Neural cell (in vitro differentiated cells): ENCODE data around the gene TSEN2. TPM values are rescaled to one million over a fixed set of nuclear protein-coding genes. Genes with fewer than 3 reads are reported as not detected.

Experiments used
- H2AFZ ChIP-seq: fragments of 200-600, 300-800 bp; sonication (generic), shearing (Covaris generic); 2 replicates; pipeline ENCODE4 v1.6.0; 2014; ENCODE audit warnings: low read depth, mild to moderate bottlenecking, antibody characterized with exemption, low read length, moderate library complexity
- H3F3A ChIP-seq: fragments of 200-600 bp; shearing (Covaris generic); 2 replicates; pipeline ENCODE4 v1.6.1; 2016; ENCODE audit warnings: mild to moderate bottlenecking, moderate library complexity, mixed read lengths, antibody characterized with exemption, low read length; ENCODE audit not compliant: insufficient read depth, poor library complexity, severe bottlenecking
- H3K27ac ChIP-seq: fragments of 200-600, 300-800 bp; sonication (generic), shearing (Covaris generic); 2 replicates; pipeline ENCODE4 v1.5.1; 2014; ENCODE audit warnings: mild to moderate bottlenecking, low read length, moderate library complexity
- H3K27me3 ChIP-seq: fragments of 300-800, 200-600 bp; sonication (generic), shearing (Covaris generic); 2 replicates; pipeline ENCODE4 v1.6.0; 2014; ENCODE audit warnings: mild to moderate bottlenecking, low read depth, low read length, moderate library complexity; ENCODE audit not compliant: insufficient read depth
- H3K36me3 ChIP-seq: fragments of 300-800, 200-600 bp; sonication (generic), shearing (Covaris generic); 2 replicates; pipeline ENCODE4 v1.5.1; 2014; ENCODE audit warnings: mild to moderate bottlenecking, antibody characterized with exemption, low read length, moderate library complexity; ENCODE audit not compliant: insufficient read depth
- H3K4me2 ChIP-seq: fragments of 300-800, 200-600 bp; sonication (generic), shearing (Covaris generic); 2 replicates; pipeline ENCODE4 v1.6.0; 2014; ENCODE audit warnings: mild to moderate bottlenecking, low read length
- H3K4me3 ChIP-seq: fragments of 300-800, 200-600 bp; sonication (generic), shearing (Covaris generic); 2 replicates; pipeline ENCODE4 v1.5.1; 2014; ENCODE audit warnings: mild to moderate bottlenecking, low read length, moderate library complexity
- H3K79me2 ChIP-seq: fragments of 200-600 bp; shearing (Covaris generic); replicated peaks from 2 replicates; pipeline ENCODE4 v1.6.0; 2014; ENCODE audit warnings: mild to moderate bottlenecking, low read length, moderate library complexity; ENCODE audit not compliant: insufficient read depth
- H3K9ac ChIP-seq: fragments of 300-800, 200-600 bp; sonication (generic), shearing (Covaris generic); 2 replicates; pipeline ENCODE4 v1.6.1; 2016; ENCODE audit warnings: mild to moderate bottlenecking, low read length, mixed read lengths
- H3K9me2 ChIP-seq: fragments of 200-600 bp; shearing (Covaris generic); 2 replicates; pipeline ENCODE4 v1.6.1; 2016; ENCODE audit warnings: mild to moderate bottlenecking, low read length, mixed read lengths; ENCODE audit not compliant: insufficient read depth
- H3K9me3 ChIP-seq: fragments of 200-600, 300-800 bp; sonication (generic), shearing (Covaris generic); 2 replicates; pipeline ENCODE4 v1.6.1; 2016; ENCODE audit warnings: mild to moderate bottlenecking, mixed run types, low read length, moderate library complexity, mixed read lengths
- H4K20me1 ChIP-seq: fragments of 200-600 bp; shearing (Covaris generic); 2 replicates; pipeline ENCODE4 v1.6.1; 2016; ENCODE audit warnings: mild to moderate bottlenecking, mixed run types; ENCODE audit not compliant: insufficient read depth
- MXI1 ChIP-seq: fragments of 450-650 bp; conservative IDR thresholded peaks from 2 replicates; pipeline ENCODE4 v1.6.1; 2014; ENCODE audit warnings: antibody characterized with exemption, mild to moderate bottlenecking; ENCODE audit not compliant: poor library complexity, severe bottlenecking
- POLR2AphosphoS5 ChIP-seq: IDR thresholded peaks from 2 replicates; pipeline ENCODE4 v1.6.1; 2012
- RAD21 ChIP-seq: fragments of 450-650 bp; conservative IDR thresholded peaks from 2 replicates; pipeline ENCODE4 v1.6.1; 2014; ENCODE audit warnings: antibody characterized with exemption, mild to moderate bottlenecking, moderate library complexity
- SMC3 ChIP-seq: fragments of 450-650 bp; conservative IDR thresholded peaks from 2 replicates; pipeline ENCODE4 v1.6.1; 2014; ENCODE audit warnings: antibody characterized with exemption, mild to moderate bottlenecking, moderate library complexity; ENCODE audit not compliant: poor library complexity
- TAF1 ChIP-seq: IDR thresholded peaks from 2 replicates; pipeline ENCODE4 v1.6.1; 2012; ENCODE audit warnings: low read depth
- polyA plus RNA-seq: library from polyadenylated mRNA; depleted of rRNA; stranded (reverse); fragments of >200 nt; gene quantifications from 2 replicates; pipeline ENCODE4 v1.2.3, GENCODE V29; 2014
- TF ChIP-seq, protein P1 (sequence below): IDR thresholded peaks from 2 replicates; pipeline ENCODE4 v1.6.1; 2012; ENCODE audit warnings: borderline replicate concordance
- TF ChIP-seq, protein P2 (sequence below): fragments of 450-650 bp; IDR thresholded peaks from 2 replicates; pipeline ENCODE4 v1.5.1; 2014; ENCODE audit warnings: antibody characterized with exemption, mild to moderate bottlenecking, moderate library complexity; ENCODE audit not compliant: poor library complexity, severe bottlenecking

The TSEN2 gene
- polyA plus RNA-seq, 1 donor from 2014 or later: 22.6 TPM

DNA sequence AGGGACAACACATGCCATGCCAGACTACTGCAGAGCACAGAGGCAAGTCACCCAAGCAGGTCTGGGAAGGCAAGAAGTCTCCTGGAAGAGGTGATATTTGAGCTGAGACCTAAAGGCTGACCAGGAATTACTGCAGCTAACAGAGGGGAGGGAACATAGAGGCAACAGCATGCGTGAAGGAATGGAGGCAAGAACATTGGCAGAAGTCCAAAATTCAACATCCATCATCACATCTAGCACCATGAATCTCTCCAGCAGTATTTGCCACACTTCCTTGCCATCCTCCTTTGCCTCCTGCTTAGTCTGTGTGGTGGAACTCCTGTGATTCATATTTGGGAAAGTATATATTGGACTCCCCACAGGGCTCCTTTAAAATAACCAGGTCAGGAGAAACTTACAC lies 870 bp upstream of the TSEN2 start:
- TF ChIP-seq, protein P1, sequence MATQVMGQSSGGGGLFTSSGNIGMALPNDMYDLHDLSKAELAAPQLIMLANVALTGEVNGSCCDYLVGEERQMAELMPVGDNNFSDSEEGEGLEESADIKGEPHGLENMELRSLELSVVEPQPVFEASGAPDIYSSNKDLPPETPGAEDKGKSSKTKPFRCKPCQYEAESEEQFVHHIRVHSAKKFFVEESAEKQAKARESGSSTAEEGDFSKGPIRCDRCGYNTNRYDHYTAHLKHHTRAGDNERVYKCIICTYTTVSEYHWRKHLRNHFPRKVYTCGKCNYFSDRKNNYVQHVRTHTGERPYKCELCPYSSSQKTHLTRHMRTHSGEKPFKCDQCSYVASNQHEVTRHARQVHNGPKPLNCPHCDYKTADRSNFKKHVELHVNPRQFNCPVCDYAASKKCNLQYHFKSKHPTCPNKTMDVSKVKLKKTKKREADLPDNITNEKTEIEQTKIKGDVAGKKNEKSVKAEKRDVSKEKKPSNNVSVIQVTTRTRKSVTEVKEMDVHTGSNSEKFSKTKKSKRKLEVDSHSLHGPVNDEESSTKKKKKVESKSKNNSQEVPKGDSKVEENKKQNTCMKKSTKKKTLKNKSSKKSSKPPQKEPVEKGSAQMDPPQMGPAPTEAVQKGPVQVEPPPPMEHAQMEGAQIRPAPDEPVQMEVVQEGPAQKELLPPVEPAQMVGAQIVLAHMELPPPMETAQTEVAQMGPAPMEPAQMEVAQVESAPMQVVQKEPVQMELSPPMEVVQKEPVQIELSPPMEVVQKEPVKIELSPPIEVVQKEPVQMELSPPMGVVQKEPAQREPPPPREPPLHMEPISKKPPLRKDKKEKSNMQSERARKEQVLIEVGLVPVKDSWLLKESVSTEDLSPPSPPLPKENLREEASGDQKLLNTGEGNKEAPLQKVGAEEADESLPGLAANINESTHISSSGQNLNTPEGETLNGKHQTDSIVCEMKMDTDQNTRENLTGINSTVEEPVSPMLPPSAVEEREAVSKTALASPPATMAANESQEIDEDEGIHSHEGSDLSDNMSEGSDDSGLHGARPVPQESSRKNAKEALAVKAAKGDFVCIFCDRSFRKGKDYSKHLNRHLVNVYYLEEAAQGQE: no peak
- no peaks in the 10 kb centered on the region for H3K36me3 ChIP-seq
- H3K4me2 ChIP-seq: peak overlapping the region; percentile 97
- H2AFZ ChIP-seq: peak overlapping the region; percentile 74
- peaks cover 2% of the 10 kb centered on the region for H3F3A ChIP-seq
- peak overlapping the region; percentile 91 for H3K27ac ChIP-seq
- peak overlapping the region; percentile 96 for H3K4me3 ChIP-seq
- peaks cover 12% of the 10 kb centered on the region for H3K79me2 ChIP-seq
- no peaks in the 10 kb centered on the region for H3K9me2 ChIP-seq
- no peaks in the 10 kb centered on the region for H3K27me3 ChIP-seq
- H4K20me1 ChIP-seq: no peaks in the 10 kb centered on the region
- peak overlapping the region; percentile 89 for H3K9ac ChIP-seq
- H3K9me3 ChIP-seq: no peaks in the 10 kb centered on the region

DNA sequence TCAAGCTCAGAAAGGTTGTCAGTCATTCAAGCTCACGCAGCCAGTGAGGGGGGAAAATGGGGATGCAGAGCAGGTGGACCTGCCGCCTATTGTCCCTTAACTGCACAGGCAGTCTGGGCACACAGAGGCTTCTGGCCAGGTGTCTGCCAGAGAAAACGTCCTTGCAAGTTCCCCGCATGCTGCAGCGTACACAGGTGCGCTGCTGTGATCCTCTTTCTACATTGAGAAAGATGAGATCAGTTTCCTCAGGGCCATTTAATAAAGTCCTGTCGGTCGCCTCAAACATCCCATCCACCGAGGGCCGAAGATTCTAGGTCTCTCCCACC lies 445 bp upstream of the TSEN2 start:
- peak overlapping the region; percentile 74 for H2AFZ ChIP-seq
- no peaks in the 10 kb centered on the region for H3K27me3 ChIP-seq
- TF ChIP-seq, protein P1: peak; percentile 58
- TF ChIP-seq SMC3: no peak
- peak overlapping the region; percentile 89 for H3K9ac ChIP-seq
- H3F3A ChIP-seq: peaks cover 2% of the 10 kb centered on the region
- H3K9me3 ChIP-seq: no peaks in the 10 kb centered on the region
- no peaks in the 10 kb centered on the region for H4K20me1 ChIP-seq
- no peaks in the 10 kb centered on the region for H3K9me2 ChIP-seq
- H3K4me2 ChIP-seq: peak overlapping the region; percentile 97
- H3K79me2 ChIP-seq: peaks cover 12% of the 10 kb centered on the region
- H3K27ac ChIP-seq: peak overlapping the region; percentile 91
- H3K4me3 ChIP-seq: peak overlapping the region; percentile 96
- H3K36me3 ChIP-seq: no peaks in the 10 kb centered on the region

DNA sequence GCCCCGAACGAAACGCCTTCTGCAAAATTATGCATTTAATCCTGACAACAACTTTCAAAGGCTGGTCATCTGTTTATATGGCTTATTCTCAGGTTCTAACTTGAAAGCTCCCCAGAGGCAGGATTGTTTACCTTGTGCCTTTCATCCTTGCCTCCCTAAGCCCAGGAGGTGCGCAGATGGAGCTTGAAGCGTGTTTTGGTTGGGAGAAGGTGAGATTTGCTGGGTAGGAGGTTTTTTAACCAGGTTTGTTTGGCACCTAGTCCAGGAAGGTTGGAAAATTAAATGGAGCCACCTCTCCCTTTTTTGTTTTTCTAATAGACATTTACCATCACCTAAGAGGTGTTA lies 675 bp downstream of the TSEN2 start:
- Histone ChIP-seq H2AFZ (peak overlapping the region; percentile 95), H3K36me3 (no peaks in the 10 kb centered on the region), H3K27me3 (no peaks in the 10 kb centered on the region), H3K9me3 (no peaks in the 10 kb centered on the region), H3K9me2 (no peaks in the 10 kb centered on the region), H4K20me1 (no peaks in the 10 kb centered on the region), H3K9ac (peak overlapping the region; percentile 89), H3F3A (peaks cover 2% of the 10 kb centered on the region), H3K27ac (peak overlapping the region; percentile 85), H3K79me2 (peaks cover 12% of the 10 kb centered on the region), H3K4me2 (peak overlapping the region; percentile 98), H3K4me3 (peak overlapping the region; percentile 96)
- TF ChIP-seq MXI1 (no peak), POLR2AphosphoS5 (no peak), RAD21 (no peak), TAF1 (no peak)
- TF ChIP-seq, protein P1: no peak
- TF ChIP-seq, protein P2, sequence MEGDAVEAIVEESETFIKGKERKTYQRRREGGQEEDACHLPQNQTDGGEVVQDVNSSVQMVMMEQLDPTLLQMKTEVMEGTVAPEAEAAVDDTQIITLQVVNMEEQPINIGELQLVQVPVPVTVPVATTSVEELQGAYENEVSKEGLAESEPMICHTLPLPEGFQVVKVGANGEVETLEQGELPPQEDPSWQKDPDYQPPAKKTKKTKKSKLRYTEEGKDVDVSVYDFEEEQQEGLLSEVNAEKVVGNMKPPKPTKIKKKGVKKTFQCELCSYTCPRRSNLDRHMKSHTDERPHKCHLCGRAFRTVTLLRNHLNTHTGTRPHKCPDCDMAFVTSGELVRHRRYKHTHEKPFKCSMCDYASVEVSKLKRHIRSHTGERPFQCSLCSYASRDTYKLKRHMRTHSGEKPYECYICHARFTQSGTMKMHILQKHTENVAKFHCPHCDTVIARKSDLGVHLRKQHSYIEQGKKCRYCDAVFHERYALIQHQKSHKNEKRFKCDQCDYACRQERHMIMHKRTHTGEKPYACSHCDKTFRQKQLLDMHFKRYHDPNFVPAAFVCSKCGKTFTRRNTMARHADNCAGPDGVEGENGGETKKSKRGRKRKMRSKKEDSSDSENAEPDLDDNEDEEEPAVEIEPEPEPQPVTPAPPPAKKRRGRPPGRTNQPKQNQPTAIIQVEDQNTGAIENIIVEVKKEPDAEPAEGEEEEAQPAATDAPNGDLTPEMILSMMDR: no peak
